Loucy (cell line): Measurements from ENCODE around the gene TDRD9.
A peak's percentile ranks its signal among the peaks of the same experiment; 100 is the strongest.

ENCODE experiments used
- H2AFZ ChIP-seq: fragments of 200-600 bp; sonication (generic); 2 replicates; pipeline ENCODE4 v1.6.0; 2016; ENCODE audit warnings: antibody characterized with exemption, mild to moderate bottlenecking, low read length, moderate library complexity
- H3F3A ChIP-seq: fragments of 200-600 bp; 2 replicates; pipeline ENCODE4 v1.6.0; 2016; ENCODE audit warnings: antibody characterized with exemption, low read depth, mild to moderate bottlenecking
- H3K27me3 ChIP-seq: fragments of 200-600 bp; sonication (generic); 2 replicates; pipeline ENCODE4 v1.6.1; 2014; ENCODE audit warnings: low read length, mild to moderate bottlenecking; ENCODE audit not compliant: insufficient read depth, poor library complexity, severe bottlenecking
- H3K36me3 ChIP-seq: fragments of 200-600 bp; sonication (generic); 2 replicates; pipeline ENCODE4 v1.6.1; 2016; ENCODE audit warnings: low read length; ENCODE audit not compliant: insufficient read depth
- H3K4me1 ChIP-seq: fragments of 200-600 bp; sonication (generic); 2 replicates; pipeline ENCODE4 v1.5.1; 2014; ENCODE audit warnings: low read length, mild to moderate bottlenecking; ENCODE audit not compliant: insufficient read depth, poor library complexity, severe bottlenecking
- H3K4me2 ChIP-seq: fragments of 200-600 bp; sonication (generic); 2 replicates; pipeline ENCODE4 v1.6.0; 2014; ENCODE audit warnings: antibody characterized with exemption, low read length, low read depth, mild to moderate bottlenecking; ENCODE audit not compliant: poor library complexity, severe bottlenecking
- H3K4me3 ChIP-seq: fragments of 200-600 bp; sonication (generic); 2 replicates; pipeline ENCODE4 v1.5.1; 2014; ENCODE audit warnings: low read length, mild to moderate bottlenecking, mixed read lengths; ENCODE audit not compliant: poor library complexity, severe bottlenecking
- H3K79me2 ChIP-seq: fragments of 200-600 bp; sonication (generic); 2 replicates; pipeline ENCODE4 v1.6.1; 2014; ENCODE audit warnings: low read length; ENCODE audit not compliant: insufficient read depth
- H3K9ac ChIP-seq: fragments of 200-600 bp; sonication (generic); 2 replicates; pipeline ENCODE4 v1.6.0; 2014; ENCODE audit warnings: mild to moderate bottlenecking, low read depth, low read length, moderate library complexity; ENCODE audit not compliant: poor library complexity, severe bottlenecking
- H3K9me2 ChIP-seq: fragments of 200-600 bp; sonication (generic); replicated peaks from 2 replicates; pipeline ENCODE4 v1.6.1; 2016; ENCODE audit warnings: low read depth, low read length, mixed read lengths
- H3K9me3 ChIP-seq: fragments of 200-600 bp; sonication (generic); 2 replicates; pipeline ENCODE4 v1.6.1; 2014; ENCODE audit warnings: mild to moderate bottlenecking, antibody characterized with exemption, low read length, low read depth; ENCODE audit not compliant: insufficient read depth
- H4K20me1 ChIP-seq: fragments of 200-600 bp; sonication (generic); 2 replicates; pipeline ENCODE4 v1.6.0; 2014; ENCODE audit warnings: antibody characterized with exemption, low read length, mild to moderate bottlenecking; ENCODE audit not compliant: insufficient read depth, poor library complexity, severe bottlenecking
- CTCF ChIP-seq: fragments of 200-600 bp; sonication (generic); conservative IDR thresholded peaks from 2 replicates; pipeline ENCODE4 v1.5.1; 2014; ENCODE audit warnings: mild to moderate bottlenecking, antibody characterized with exemption, low read length
- EZH2phosphoT487 ChIP-seq: fragments of 200-600 bp; IDR thresholded peaks from 2 replicates; pipeline ENCODE4 v1.6.1; 2018; ENCODE audit warnings: antibody characterized with exemption, mild to moderate bottlenecking, moderate library complexity, borderline replicate concordance

The TDRD9 gene

GRCh38 chr14:103899833-103900232 is 28.4 kb upstream of the TDRD9 start:
- Histone ChIP-seq H3K9me3 (no peaks in the 10 kb centered on the region), H3K79me2 (no peaks in the 10 kb centered on the region), H3F3A (no peaks in the 10 kb centered on the region), H3K4me3 (no peak overlapping the region), H3K9me2 (no peaks in the 10 kb centered on the region), H3K9ac (no peak overlapping the region), H3K4me1 (no peaks in the 10 kb centered on the region), H4K20me1 (no peaks in the 10 kb centered on the region), H3K27me3 (no peaks in the 10 kb centered on the region), H3K4me2 (no peak overlapping the region), H2AFZ (no peak overlapping the region), H3K36me3 (no peaks in the 10 kb centered on the region)
- TF ChIP-seq EZH2phosphoT487 (no peak), CTCF (no peak)

GRCh38 chr14:103904493-103905107 is 23.7 kb upstream of the TDRD9 start:
- Histone ChIP-seq H3F3A (no peaks in the 10 kb centered on the region), H3K36me3 (no peaks in the 10 kb centered on the region), H3K9me3 (no peaks in the 10 kb centered on the region), H3K4me1 (no peaks in the 10 kb centered on the region), H3K9ac (no peak overlapping the region), H4K20me1 (no peaks in the 10 kb centered on the region), H3K79me2 (no peaks in the 10 kb centered on the region), H3K9me2 (no peaks in the 10 kb centered on the region), H3K27me3 (no peaks in the 10 kb centered on the region), H3K4me2 (no peak overlapping the region), H2AFZ (no peak overlapping the region), H3K4me3 (no peak overlapping the region)
- TF ChIP-seq EZH2phosphoT487 (no peak), CTCF (no peak)

GRCh38 chr14:103905842-103906456 is 22.3 kb upstream of the TDRD9 start:
- Histone ChIP-seq H3K79me2 (no peaks in the 10 kb centered on the region), H4K20me1 (no peaks in the 10 kb centered on the region), H3K27me3 (no peaks in the 10 kb centered on the region), H3K4me2 (no peak overlapping the region), H3F3A (no peaks in the 10 kb centered on the region), H3K36me3 (peaks cover under 1% of the 10 kb centered on the region; the same call in 1 of the 2 replicates), H3K4me1 (no peaks in the 10 kb centered on the region), H3K9me2 (no peaks in the 10 kb centered on the region), H3K9ac (no peak overlapping the region), H3K9me3 (no peaks in the 10 kb centered on the region), H3K4me3 (no peak overlapping the region), H2AFZ (no peak overlapping the region)
- TF ChIP-seq EZH2phosphoT487 (no peak), CTCF (0 out of 2 replicates have a peak, but pooled peaks have one; percentile 24)
